ENCODE measurements around the gene PRDX5. TPM values are rescaled to one million over a fixed set of nuclear protein-coding genes. Genes with fewer than 3 reads are reported as not detected.

Gene PRDX5
- total RNA-seq, 1 experiment from 2014 or later, result 267 TPM

DNA sequence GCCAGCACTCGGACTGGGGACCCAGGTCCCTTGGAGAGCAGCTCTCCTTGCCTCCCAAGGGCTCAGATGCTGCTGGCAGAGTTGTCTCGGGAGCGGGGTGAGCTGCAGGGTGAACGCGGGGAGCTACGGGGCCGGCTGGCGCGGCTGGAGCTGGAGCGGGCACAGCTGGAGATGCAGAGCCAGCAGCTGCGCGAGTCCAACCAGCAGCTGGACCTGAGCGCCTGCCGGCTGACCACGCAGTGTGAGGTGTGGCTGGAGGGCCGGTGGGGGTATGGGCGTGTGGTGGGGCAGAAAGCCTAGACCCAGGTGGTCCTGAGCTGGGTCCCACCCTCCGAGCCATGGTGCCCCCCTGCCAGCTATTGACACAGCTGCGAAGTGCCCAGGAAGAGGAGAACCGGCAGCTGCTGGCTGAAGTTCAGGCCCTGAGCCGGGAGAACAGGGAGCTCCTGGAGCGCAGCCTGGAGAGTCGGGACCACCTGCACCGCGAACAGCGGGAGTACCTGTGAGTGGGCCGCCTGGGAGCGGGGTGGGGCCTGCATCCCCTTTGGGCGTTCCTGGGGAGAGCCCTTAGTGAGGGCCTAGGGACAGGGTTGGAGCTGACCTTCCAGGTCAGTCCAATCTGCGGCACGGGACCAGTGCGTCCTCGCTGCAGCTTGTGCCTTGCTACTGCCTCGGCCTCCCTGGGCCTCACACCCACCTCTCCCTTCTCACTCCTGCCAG is 35.2 kb downstream of the PRDX5 start:
- H3K36me3 ChIP-seq (ENCODE audit: control insufficient read depth in 1 of 2, insufficient read depth in 2 of 2, low read length in 2 of 2), result no peaks in the 10 kb centered on the region
- ChIA-PET POLR2A (interaction anchor here (1.4 to 1.6 kb wide), 2 partner anchors 11 to 36 kb away, joined by 5 to 7 read pairs; partner anchors contain the start of genes PRDX5 and TRMT112), RAD21 (ENCODE audit: low non-redundant PET in 1 of 2, low total read pairs in 2 of 2, uncharacterized antibody in 2 of 2, unreplicated experiment in 2 of 2) (interaction anchor here (1.0 to 1.9 kb wide), 2 partner anchors 35 to 36 kb away, joined by 3 to 4 read pairs; partner anchors contain the start of genes PRDX5 (in 2 of the 2) and TRMT112 (in 1 of the 2)), CTCF (interaction anchor here (1.1 to 6.2 kb wide), 4 partner anchors 11 to 49 kb away, joined by 6 to 46 read pairs (median 43); partner anchors contain the start of genes ESRRA, PRDX5 and TRMT112)
- H3K4me2 ChIP-seq (ENCODE audit: low read length), result no peak overlapping the region
- H3K9me3 ChIP-seq (ENCODE audit: control insufficient read depth in 1 of 2, insufficient read depth in 1 of 2, low read depth in 1 of 2, low read length in 2 of 2), result no peaks in the 10 kb centered on the region
- no peak overlapping the region for H2AFZ ChIP-seq (ENCODE audit: low read depth, low read length, poor library complexity, severe bottlenecking)
- H3K27ac ChIP-seq (ENCODE audit: low read depth, low read length), result no peak overlapping the region
- H3K9me2 ChIP-seq (ENCODE audit: insufficient read depth), result no peaks in the 10 kb centered on the region
- no peaks in the 10 kb centered on the region for H3K27me3 ChIP-seq (ENCODE audit: insufficient read depth, low read length)
- intact Hi-C loops (cut with micrococcal nuclease), result no loop called here
- H3K79me2 ChIP-seq (ENCODE audit: insufficient read depth, low read length), result no peaks in the 10 kb centered on the region
- no TSS peak for BruUV-seq (replicated peaks)
- ATAC-seq (no peak), DNase-seq (ENCODE audit: low read depth, low spot score) (no peak)
- no peaks in the 10 kb centered on the region for H4K20me1 ChIP-seq (ENCODE audit: insufficient read depth)
- H3K4me1 ChIP-seq (ENCODE audit: control insufficient read depth in 1 of 2, insufficient read depth in 2 of 2, low read length in 2 of 2), result peaks cover 23 to 40% of the 10 kb centered on the region in 2 experiments
- TF ChIP-seq EGR1 (IDR thresholded peaks at IDR 0.05; ENCODE audit: low read depth) (no peak), ZFX (IDR thresholded peaks at IDR 0.05) (no peak), EZH2 (IDR thresholded peaks at IDR 0.05) (no peak), TCF7L2 (IDR thresholded peaks at IDR 0.05; ENCODE audit: borderline replicate concordance, extremely low read depth, insufficient read depth, insufficient read length) (no peak), CBX3 (IDR thresholded peaks at IDR 0.05; ENCODE audit: low read depth) (no peak), SP1 (IDR thresholded peaks at IDR 0.05; ENCODE audit: low read depth) (no peak), YY1 (IDR thresholded peaks at IDR 0.05; ENCODE audit: extremely low read depth, insufficient replicate concordance, low read depth, low read length) (no peak), SIN3A (IDR thresholded peaks at IDR 0.05; ENCODE audit: low read depth) (no peak), ZNF274 (IDR thresholded peaks at IDR 0.05; ENCODE audit: low read depth, low read length) (no peak), CEBPB (IDR thresholded peaks at IDR 0.05; ENCODE audit: low read depth) (no peak)
- TF ChIP-seq, protein P1, sequence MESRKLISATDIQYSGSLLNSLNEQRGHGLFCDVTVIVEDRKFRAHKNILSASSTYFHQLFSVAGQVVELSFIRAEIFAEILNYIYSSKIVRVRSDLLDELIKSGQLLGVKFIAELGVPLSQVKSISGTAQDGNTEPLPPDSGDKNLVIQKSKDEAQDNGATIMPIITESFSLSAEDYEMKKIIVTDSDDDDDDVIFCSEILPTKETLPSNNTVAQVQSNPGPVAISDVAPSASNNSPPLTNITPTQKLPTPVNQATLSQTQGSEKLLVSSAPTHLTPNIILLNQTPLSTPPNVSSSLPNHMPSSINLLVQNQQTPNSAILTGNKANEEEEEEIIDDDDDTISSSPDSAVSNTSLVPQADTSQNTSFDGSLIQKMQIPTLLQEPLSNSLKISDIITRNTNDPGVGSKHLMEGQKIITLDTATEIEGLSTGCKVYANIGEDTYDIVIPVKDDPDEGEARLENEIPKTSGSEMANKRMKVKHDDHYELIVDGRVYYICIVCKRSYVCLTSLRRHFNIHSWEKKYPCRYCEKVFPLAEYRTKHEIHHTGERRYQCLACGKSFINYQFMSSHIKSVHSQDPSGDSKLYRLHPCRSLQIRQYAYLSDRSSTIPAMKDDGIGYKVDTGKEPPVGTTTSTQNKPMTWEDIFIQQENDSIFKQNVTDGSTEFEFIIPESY (IDR thresholded peaks at IDR 0.05; ENCODE audit: extremely low read depth, insufficient replicate concordance, low read length), result no peak
- TF ChIP-seq, protein P2, sequence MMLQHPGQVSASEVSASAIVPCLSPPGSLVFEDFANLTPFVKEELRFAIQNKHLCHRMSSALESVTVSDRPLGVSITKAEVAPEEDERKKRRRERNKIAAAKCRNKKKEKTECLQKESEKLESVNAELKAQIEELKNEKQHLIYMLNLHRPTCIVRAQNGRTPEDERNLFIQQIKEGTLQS (IDR thresholded peaks at IDR 0.05), result no peak
- no peak overlapping the region for H3K9ac ChIP-seq (ENCODE audit: low read length)
- no peak overlapping the region for H3K4me3 ChIP-seq (replicated peaks in 1 of 2; ENCODE audit: low read depth in 1 of 2, low read length in 2 of 2)

Measured in HCT116 (cell line).